Cerebellar cortex (tissue), 1 donor: Measurements from ENCODE around the gene FGB.
A peak's percentile ranks its signal among the peaks of the same experiment; 100 is the strongest.

Experiments
- DNase-seq: peaks from one replicate; pipeline ENCODE4 v3.0.0-alpha.2; 2015; ENCODE audit warnings: low spot score

Gene FGB

DNA sequence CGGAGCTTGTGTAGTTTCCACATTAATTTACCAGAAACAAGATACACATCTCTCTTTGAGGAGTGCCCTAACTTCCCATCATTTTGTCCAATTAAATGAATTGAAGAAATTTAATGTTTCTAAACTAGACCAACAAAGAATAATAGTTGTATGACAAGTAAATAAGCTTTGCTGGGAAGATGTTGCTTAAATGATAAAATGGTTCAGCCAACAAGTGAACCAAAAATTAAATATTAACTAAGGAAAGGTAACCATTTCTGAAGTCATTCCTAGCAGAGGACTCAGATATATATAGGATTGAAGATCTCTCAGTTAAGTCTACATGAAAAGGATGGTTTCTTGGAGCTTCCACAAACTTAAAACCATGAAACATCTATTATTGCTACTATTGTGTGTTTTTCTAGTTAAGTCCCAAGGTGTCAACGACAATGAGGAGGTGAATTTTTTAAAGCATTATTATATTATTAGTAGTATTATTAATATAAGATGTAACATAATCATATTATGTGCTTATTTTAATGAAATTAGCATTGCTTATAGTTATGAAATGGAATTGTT, at the start of gene FGB:
FGB (plus strand) TSS at position 315 of the 558 bp plus-strand sequence; CDS start at position 323, 8 bp downstream.
- DNase-seq: no peak

- DNase-seq: no peak
These were observed 46.3 kb upstream of the FGB start for GRCh38 chr4:154516318-154517029.

- no peak for DNase-seq
These were observed 45.2 kb upstream of the FGB start for GRCh38 chr4:154517591-154517990.

- no peak for DNase-seq
These were observed 43.6 kb upstream of the FGB start for GRCh38 chr4:154519214-154519613.

DNA sequence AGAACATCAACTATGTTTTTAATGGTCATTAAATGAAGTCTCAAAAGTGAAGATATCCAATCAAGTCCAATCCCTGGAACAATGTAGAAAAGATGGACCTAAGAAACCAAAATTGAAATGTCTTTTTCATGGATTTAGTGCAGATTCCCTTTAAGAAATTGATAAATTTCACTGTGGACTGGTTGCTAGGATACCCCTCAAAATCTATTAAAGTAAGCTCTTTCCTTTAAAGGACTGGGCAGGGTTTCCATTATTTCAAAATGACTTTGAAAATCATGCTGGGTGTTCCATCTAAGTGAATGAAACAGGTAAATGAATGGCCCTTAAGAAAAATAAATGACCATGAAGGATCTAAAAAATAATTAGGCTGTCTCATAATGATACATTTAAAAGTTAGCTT, 41.2 kb upstream of the FGB start:
- no peak for DNase-seq

DNA sequence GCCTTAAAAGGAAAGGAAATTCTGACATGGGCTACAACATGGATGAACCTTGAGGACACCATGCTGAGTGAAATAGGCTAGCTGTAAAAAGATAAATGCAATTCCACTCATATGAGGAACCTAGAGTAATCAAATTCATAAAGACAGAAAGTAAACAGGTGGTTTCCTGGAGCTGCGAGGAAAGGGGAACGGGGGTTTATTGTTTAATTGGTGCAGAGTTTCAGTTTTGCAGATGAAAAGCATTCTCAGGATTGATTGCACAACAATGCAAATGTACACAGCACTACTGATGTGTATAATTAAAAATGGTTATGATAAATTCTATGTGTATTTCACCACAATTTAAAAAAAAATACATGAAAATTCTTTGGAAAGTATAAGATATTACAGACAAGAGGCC, 36.7 kb upstream of the FGB start:
- no peak for DNase-seq

GRCh38 chr4:154527308-154527707, 35.5 kb upstream of the FGB start:
- DNase-seq: no peak

DNA sequence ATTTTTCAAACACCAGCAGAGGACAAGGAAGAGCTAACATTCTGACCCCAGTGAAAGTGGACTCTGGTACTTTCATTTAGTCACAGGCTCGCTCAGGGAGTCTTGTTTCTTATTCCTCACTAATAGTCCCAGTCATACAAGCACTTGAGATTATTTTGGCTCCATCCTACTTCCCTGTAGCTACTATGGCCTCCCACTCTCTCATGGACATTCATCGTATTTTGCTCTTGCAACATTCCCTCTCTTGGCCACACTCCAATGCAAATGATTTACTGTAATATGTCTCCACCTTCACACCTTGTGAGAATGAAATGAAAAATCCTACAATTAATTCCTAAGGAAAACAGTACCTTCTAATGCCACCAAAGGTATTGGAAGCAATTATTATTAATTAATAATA, 33.9 kb upstream of the FGB start:
- DNase-seq: no peak

- no peak for DNase-seq
These were observed 32.9 kb upstream of the FGB start for GRCh38 chr4:154529728-154530519.

DNA sequence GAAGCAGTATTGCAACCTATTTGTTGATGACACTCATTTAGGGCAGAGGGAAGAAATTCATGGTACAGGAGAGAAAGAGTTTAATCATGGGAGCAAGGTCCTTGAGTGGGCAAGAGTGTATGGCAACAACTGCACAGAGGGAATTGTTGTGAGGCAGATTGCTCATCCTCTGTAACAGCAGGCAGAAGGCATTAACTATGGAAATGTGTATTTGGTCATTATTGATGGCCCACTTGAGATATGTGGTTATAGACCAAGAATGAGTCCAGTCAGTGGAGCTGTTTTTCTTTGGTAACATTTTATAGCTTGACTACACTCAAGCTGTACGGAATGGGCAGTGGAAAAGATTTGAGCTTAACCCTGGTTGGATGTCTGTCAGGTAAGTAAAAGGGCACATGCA, 28.5 kb upstream of the FGB start:
- no peak for DNase-seq

DNA sequence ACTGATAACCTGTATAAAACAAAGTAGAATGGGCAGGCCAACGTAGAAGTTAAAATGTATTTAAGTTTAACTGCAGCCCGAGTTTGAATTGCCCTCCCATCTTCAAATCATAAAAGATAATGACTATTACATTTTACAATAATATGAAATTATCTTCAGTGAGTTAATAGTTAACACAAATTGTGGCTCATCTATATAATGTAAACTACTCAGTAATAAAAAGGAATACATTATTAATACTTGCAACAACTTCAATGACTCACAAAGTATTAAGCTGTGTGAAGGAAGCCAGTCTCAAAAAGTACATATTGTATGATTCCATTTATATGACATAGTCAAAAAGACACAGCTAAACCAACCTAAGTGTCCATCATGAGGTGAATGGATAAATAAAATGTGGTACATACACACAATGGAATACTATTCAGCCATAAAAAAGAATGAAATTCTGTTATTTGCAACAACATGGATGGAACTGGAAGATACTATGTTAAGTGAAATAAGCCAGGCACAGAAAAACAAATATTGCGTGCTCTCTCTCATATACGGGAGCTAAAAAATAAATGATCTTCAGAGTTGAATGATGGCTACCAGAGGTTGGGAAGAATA, 20.4 kb upstream of the FGB start:
- DNase-seq: no peak

- DNase-seq: no peak
These were observed 17.1 kb upstream of the FGB start for GRCh38 chr4:154545689-154546088.

GRCh38 chr4:154549894-154550790, 12.7 kb upstream of the FGB start, which contains the start of gene PLRG1:
Gene PLRG1, minus strand, starts transcription at chr4:154550400. Its CDS starts 92 bp downstream, at chr4:154550308.
- DNase-seq: peak; percentile 96

GRCh38 chr4:154551872-154552686, 10.7 kb upstream of the FGB start:
- DNase-seq: peak; percentile 85

- no peak for DNase-seq
These were observed 3.7 kb upstream of the FGB start for GRCh38 chr4:154559141-154559493.

DNA sequence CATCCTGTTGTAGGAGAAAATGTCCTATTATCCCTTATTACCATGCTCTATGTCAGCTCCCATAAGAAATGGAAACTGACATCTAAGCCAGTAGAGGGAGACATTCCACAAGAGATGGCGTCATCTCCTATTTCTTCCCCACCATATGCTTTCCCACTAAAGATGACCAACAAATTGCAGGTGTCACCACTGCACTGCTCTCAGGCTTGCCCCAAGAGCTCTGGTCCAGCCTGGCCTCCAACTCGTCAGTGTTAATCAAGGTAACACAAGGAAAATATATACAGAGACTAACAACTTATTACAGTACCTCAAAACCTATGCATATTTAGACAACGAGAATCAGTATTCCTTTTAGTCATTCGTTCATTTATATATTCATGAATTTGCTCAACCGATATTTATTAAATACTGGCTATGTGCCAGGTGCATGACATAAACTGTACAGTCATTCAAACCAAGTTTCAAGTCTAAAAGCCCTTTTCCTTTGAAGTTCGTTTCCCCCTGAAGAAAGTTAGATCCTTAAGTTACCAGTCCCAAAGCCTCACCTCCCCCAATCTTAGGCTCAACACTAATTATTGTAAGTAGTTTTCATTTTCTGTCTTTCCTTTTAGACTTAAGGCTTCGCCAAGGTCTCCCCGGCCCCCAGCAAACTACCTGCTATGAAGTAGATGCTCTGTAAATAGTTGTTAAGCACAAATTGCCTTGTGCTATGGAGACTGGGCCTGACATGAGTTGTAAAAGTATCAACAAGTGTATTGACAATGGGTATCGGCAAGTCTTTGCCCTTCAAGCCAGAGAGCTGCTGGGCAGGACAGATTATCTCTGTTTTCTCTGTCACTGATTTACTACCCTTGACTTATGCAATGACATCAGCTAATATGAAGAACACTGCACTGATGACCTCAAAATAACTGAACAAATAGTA, 3.1 kb upstream of the FGB start:
- DNase-seq: peak; percentile 30

DNA sequence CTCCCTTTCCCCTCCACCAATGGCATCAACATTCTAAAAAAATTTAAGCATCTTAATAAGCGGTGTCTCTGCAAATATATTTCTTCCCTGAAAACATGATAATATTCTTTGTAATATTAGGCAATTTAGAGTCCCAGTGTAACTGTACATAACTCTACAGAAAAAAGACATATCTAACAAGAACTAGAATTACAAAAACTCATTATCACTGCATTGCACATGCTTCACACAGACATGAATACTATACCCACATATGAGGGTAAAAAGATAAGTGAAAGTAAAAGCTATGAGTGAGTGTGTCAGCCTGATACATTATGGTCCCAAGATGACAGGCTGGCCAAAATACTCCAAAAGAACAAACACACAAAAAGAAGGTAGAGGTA, 2.4 kb upstream of the FGB start:
- DNase-seq: no peak

GRCh38 chr4:154560824-154561231, 2.0 kb upstream of the FGB start:
- DNase-seq: no peak

DNA sequence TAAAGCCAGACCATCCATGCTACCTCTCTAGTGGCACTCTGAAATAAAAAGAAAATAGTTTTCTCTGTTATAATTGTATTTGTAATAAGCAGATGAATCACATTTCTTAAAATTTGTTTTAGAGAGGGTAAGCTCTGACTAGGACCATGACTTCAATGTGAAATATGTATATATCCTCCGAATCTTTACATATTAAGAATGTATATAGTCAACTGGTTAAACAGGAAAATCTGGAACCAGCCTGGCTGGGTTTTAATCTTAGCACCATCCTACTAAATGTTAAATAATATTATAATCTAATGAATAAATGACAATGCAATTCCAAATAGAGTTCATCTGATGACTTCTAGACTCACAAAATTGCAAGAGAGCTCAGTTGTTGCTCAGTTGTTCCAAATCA, 1.5 kb downstream of the FGB start:
- no peak for DNase-seq

GRCh38 chr4:154565704-154566103, 2.9 kb downstream of the FGB start:
- DNase-seq: no peak
